SK-N-SH (cell line): ENCODE data around the gene LDHD. TPM values are rescaled to one million over a fixed set of nuclear protein-coding genes. Genes with fewer than 3 reads are reported as not detected.

ENCODE experiments used
- CTCF ChIA-PET: fragments of 300-600, 350-600 bp; formaldehyde crosslinking; extraction: SDS; loops from one replicate; lab custom pipeline; 2021; lab: Yijun Ruan, JAX
- POLR2A ChIA-PET: fragments of 350-600 bp; sonication (Branson Sonifier 250); formaldehyde crosslinking; extraction: SDS; loops from one replicate; lab custom pipeline; 2020; ENCODE audit warnings: antibody characterized with exemption, inconsistent platforms; lab: Yijun Ruan, JAX
- DNase-seq: peaks from one replicate; pipeline ENCODE4 v3.0.0; 2012
- H2AFZ ChIP-seq: fragments of 200-600 bp; sonication (generic); 2 replicates; pipeline ENCODE4 v1.8.1; 2016; ENCODE audit warnings: antibody characterized with exemption, mild to moderate bottlenecking, low read depth
- H3F3A ChIP-seq: fragments of 200-600 bp; sonication (generic); replicated peaks from 2 replicates; pipeline ENCODE3; 2016; ENCODE audit warnings: antibody characterized with exemption, mild to moderate bottlenecking; ENCODE audit not compliant: insufficient read depth
- H3K27ac ChIP-seq, 2 experiments: fragments of 200-500 bp in 1 of 2; fragments of 200-600 bp in 1 of 2; sonication (Bioruptor generic) in 1 of 2; sonication (generic), shearing (Covaris generic) in 1 of 2; 2 replicates each; pipeline versions ENCODE4 v1.5.1 to v1.6.1; 2014 to 2016; ENCODE audit warnings: low read depth in 2 of 2, inconsistent platforms in 1 of 2, low read length in 1 of 2, mild to moderate bottlenecking in 1 of 2, mixed read lengths in 1 of 2
- H3K27me3 ChIP-seq: fragments of 200-600 bp; sonication (generic), shearing (Covaris generic); 2 replicates; pipeline ENCODE4 v1.6.1; 2016; ENCODE audit warnings: mixed run types; ENCODE audit not compliant: insufficient read depth
- H3K36me3 ChIP-seq, 2 experiments: fragments of 200-500 bp in 1 of 2; fragments of 200-600 bp in 1 of 2; sonication (Bioruptor generic) in 1 of 2; sonication (generic) in 1 of 2; replicated peaks in 1 of 2; 2 replicates each; pipeline versions ENCODE3 to v1.5.1; 2014 to 2016; ENCODE audit warnings: low read length in 1 of 2, mild to moderate bottlenecking in 1 of 2; ENCODE audit not compliant: insufficient read depth in 2 of 2, control insufficient read depth in 1 of 2
- H3K4me1 ChIP-seq, 2 experiments: fragments of 200-500 bp in 1 of 2; fragments of 200-600 bp in 1 of 2; sonication (Bioruptor generic) in 1 of 2; sonication (generic), shearing (Covaris generic) in 1 of 2; 2 replicates each; pipeline versions ENCODE4 v1.5.1 to v1.6.1; 2014 to 2016; ENCODE audit warnings: low read depth in 1 of 2, low read length in 1 of 2, mixed run types in 1 of 2; ENCODE audit not compliant: insufficient read depth in 2 of 2, control insufficient read depth in 1 of 2
- H3K4me2 ChIP-seq: fragments of 200-600 bp; sonication (generic), shearing (Covaris generic); 2 replicates; pipeline ENCODE4 v1.6.1; 2017; ENCODE audit warnings: mixed run types
- H3K4me3 ChIP-seq, 2 experiments: fragments of 200-500 bp in 1 of 2; fragments of 200-600 bp in 1 of 2; sonication (Bioruptor generic) in 1 of 2; sonication (generic), shearing (Covaris generic) in 1 of 2; 2 replicates each; pipeline versions ENCODE4 v1.5.1 to v1.8.1; 2014 to 2016; ENCODE audit warnings: low read depth in 2 of 2, inconsistent platforms in 1 of 2, low read length in 1 of 2, mild to moderate bottlenecking in 1 of 2, mixed read lengths in 1 of 2, moderate library complexity in 1 of 2
- H3K79me2 ChIP-seq: fragments of 200-600 bp; sonication (generic); 2 replicates; pipeline ENCODE4 v1.8.1; 2017; ENCODE audit warnings: mild to moderate bottlenecking; ENCODE audit not compliant: insufficient read depth
- H3K9ac ChIP-seq: fragments of 200-600 bp; sonication (generic); 2 replicates; pipeline ENCODE4 v1.6.1; 2017; ENCODE audit warnings: mixed run types
- H3K9me2 ChIP-seq: fragments of 200-600 bp; sonication (generic); 2 replicates; pipeline ENCODE4 v1.6.1; 2017; ENCODE audit warnings: mixed run types
- H3K9me3 ChIP-seq: fragments of 200-600 bp; sonication (generic); 2 replicates; pipeline ENCODE4 v1.6.1; 2017; ENCODE audit warnings: mixed run types, mild to moderate bottlenecking, moderate library complexity
- H4K20me1 ChIP-seq: fragments of 200-600 bp; sonication (generic); 2 replicates; pipeline ENCODE4 v1.6.1; 2017; ENCODE audit warnings: mild to moderate bottlenecking, mixed run types; ENCODE audit not compliant: insufficient read depth
- CHD2 ChIP-seq: fragments of 150-350 bp; IDR thresholded peaks from 2 replicates; pipeline ENCODE4 v1.6.1; 2018; ENCODE audit warnings: low read length; ENCODE audit not compliant: partially characterized antibody
- FOXM1 ChIP-seq: IDR thresholded peaks from 2 replicates; pipeline ENCODE4 v1.4.0; 2012; ENCODE audit warnings: low read depth, mild to moderate bottlenecking
- RCOR1 ChIP-seq: fragments of 150-350 bp; IDR thresholded peaks from 2 replicates; pipeline ENCODE4 v1.6.1; 2017; ENCODE audit warnings: antibody characterized with exemption, low read length
- RFX5 ChIP-seq: IDR thresholded peaks from 2 replicates; pipeline ENCODE4 v1.6.1; 2012; ENCODE audit warnings: mild to moderate bottlenecking, improper control_type of control experiment, low read length
- RXRA ChIP-seq: IDR thresholded peaks from 2 replicates; pipeline ENCODE4 v1.4.0; 2012; ENCODE audit warnings: low read depth, mild to moderate bottlenecking, borderline replicate concordance
- SMC3 ChIP-seq: IDR thresholded peaks from 2 replicates; pipeline ENCODE4 v1.6.1; 2012; ENCODE audit warnings: low read depth, low read length, improper control_type of control experiment
- TAF1 ChIP-seq: IDR thresholded peaks from 2 replicates; pipeline ENCODE4 v1.6.1; 2012; ENCODE audit warnings: low read depth, mild to moderate bottlenecking, low read length, moderate library complexity, borderline replicate concordance
- USF1 ChIP-seq: IDR thresholded peaks from 2 replicates; pipeline ENCODE4 v1.4.0; 2012; ENCODE audit warnings: low read depth, borderline replicate concordance
- USF2 ChIP-seq: fragments of 150-350 bp; IDR thresholded peaks from 2 replicates; pipeline ENCODE4 v1.6.1; 2017; ENCODE audit warnings: antibody characterized with exemption, low read length, low read depth, borderline replicate concordance
- YY1 ChIP-seq: IDR thresholded peaks from 2 replicates; pipeline ENCODE4 v1.4.0; 2012; ENCODE audit warnings: low read depth, mild to moderate bottlenecking
- WGBS: methylation state at CpG from one replicate; pipeline ENCODE4 v1.1.6; 2017; ENCODE audit warnings: low lambda C conversion rate; 5-methylcytosine and 5-hydroxymethylcytosine counted together
- polyA plus RNA-seq, 3 experiments: library from polyadenylated mRNA; depleted of rRNA; stranded (reverse); fragments of >200 nt; gene quantifications; 2 replicates each; pipeline ENCODE4 v1.2.3, GENCODE V29; 2012

LDHD gene
- polyA plus RNA-seq, 1 of the 3 experiments (the other 2 are of a cell fraction) = 0.53 TPM

GRCh38 chr16:75100603-75100990, 16.0 kb downstream of the LDHD start:
- H3K4me1 ChIP-seq = peaks cover 19 to 42% of the 10 kb centered on the region in 2 experiments; a peak in 3 of 4 replicates
- H3K27me3 ChIP-seq = no peaks in the 10 kb centered on the region
- no peak overlapping the region for H3K4me3 ChIP-seq
- ChIA-PET POLR2A (no interaction called here), CTCF (interaction anchor here (1.2 to 8.7 kb wide), 2 partner anchors 10 to 103 kb away, joined by 7 to 56 read pairs; partner anchors contain the start of gene ZNRF1)
- DNase-seq = no peak
- H3K9ac ChIP-seq = no peak overlapping the region
- no peaks in the 10 kb centered on the region for H3K9me3 ChIP-seq
- H3K27ac ChIP-seq = no peak overlapping the region
- TF ChIP-seq RXRA (no peak), USF2 (no peak), RCOR1 (no peak), USF1 (no peak), CHD2 (no peak), TAF1 (no peak)
- TF ChIP-seq, all 33 proteins: peak for 0
- Histone ChIP-seq H3F3A (no peaks in the 10 kb centered on the region), H3K36me3 (no peaks in the 10 kb centered on the region), H3K79me2 (peaks cover 15% of the 10 kb centered on the region; the same call in 1 of the 2 replicates), H2AFZ (no peak overlapping the region), H4K20me1 (peaks cover 14% of the 10 kb centered on the region), H3K9me2 (no peaks in the 10 kb centered on the region), H3K4me2 (no peak overlapping the region)
- 87% methylated on average over 3 of the region's 3 CpGs for WGBS

- H3K27ac ChIP-seq = 0 out of 4 replicates have a peak overlapping the region, but pooled peaks of 1 of the 2 experiments have one; percentile 29
- WGBS = 94% methylated on average over 12 of the region's 16 CpGs
- no peaks in the 10 kb centered on the region for H3K9me3 ChIP-seq
- no peaks in the 10 kb centered on the region for H3K9me2 ChIP-seq
- H3K79me2 ChIP-seq = peaks cover 15% of the 10 kb centered on the region; the same call in 1 of the 2 replicates
- no peak overlapping the region for H3K9ac ChIP-seq
- H2AFZ ChIP-seq = no peak overlapping the region
- H3K4me1 ChIP-seq = peaks cover 17 to 36% of the 10 kb centered on the region in 2 experiments; a peak in 3 of 4 replicates
- no peaks in the 10 kb centered on the region for H3F3A ChIP-seq
- H3K27me3 ChIP-seq = no peaks in the 10 kb centered on the region
- CTCF ChIA-PET = interaction anchor here (8.7 kb wide), 1 partner anchor 11 kb away, joined by 56 read pairs; no protein-coding TSS in a partner anchor
- TF ChIP-seq YY1 (no peak), FOXM1 (no peak), RFX5 (no peak), RCOR1 (no peak), SMC3 (no peak)
- TF ChIP-seq, all 33 proteins: peak for 0
- peaks cover 14% of the 10 kb centered on the region for H4K20me1 ChIP-seq
- POLR2A ChIA-PET = no interaction called here
- H3K4me3 ChIP-seq = no peak overlapping the region
- DNase-seq = peak; percentile 29
- no peaks in the 10 kb centered on the region for H3K36me3 ChIP-seq
- H3K4me2 ChIP-seq = no peak overlapping the region
Measured at GRCh38 chr16:75099738-75100602, 16.6 kb downstream of the LDHD start.
